Measurements from ENCODE around the gene CNNM4. TPM values are rescaled to one million over a fixed set of nuclear protein-coding genes. Genes with fewer than 3 reads are reported as not detected.

The CNNM4 gene
- total RNA-seq (1 to 10 TPM; 1.9 to 2.2 TPM), polyA plus RNA-seq (1 to 10 TPM in 1 of 2 donors, under 1 TPM in 1; 0.82 to 2.3 TPM)

DNA sequence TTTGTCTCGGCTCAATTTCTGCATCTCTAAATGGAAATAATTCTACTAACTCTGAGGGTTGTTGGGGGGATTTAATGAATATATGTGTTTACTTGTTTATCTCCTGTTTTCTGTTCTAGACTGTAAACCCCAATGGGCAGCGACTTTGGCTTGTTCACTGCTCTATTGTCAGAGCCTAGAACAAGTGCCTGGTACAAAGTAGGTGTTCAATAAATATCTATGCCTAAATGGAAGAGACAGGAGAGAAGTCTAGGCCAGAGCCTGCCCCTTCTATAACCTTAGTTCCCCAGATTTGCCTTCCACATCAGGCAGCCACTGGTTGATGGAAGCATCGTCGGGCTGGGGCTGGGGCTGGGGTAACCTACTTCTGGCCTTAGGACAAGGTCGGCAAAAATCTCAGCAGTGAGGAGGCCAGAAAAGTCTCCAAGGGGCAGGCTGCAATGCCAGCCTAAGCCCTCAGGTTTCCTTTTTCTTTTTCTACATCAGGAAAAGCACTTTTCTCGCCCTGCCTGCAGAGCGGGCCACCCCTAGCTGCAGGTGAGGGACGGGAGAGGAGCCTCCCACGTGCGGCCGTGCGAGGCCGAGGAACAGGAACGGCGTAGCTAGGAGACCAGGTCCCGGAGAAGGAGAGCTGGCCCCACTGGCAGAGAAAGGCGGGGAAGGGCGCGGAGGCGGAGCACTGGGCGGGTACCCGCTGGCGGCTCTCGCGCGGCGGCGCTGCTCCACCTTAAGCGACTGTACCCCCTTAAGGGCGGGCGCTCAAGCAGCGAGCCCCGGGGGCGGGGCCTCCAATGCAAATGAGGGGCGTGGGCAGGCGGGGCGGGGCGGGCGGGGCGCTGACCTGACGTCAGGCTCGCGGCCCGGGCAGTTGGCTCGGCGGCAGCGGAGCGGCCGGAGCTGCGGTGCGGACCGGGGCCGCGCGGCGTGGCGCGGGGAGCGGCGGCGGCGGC lies at the start of gene CNNM4:
Gene CNNM4, plus strand, starts transcription at position 867 of the 950 bp plus-strand sequence. CDS start 98 bp downstream, outside the sequence.
- 6% methylated on average over 62 of the region's 62 CpGs for WGBS
- Histone ChIP-seq H3K4me3 (ENCODE audit: low read depth in 1 of 3, low read length in 3 of 3) (peak within 1 kb of the TSS; percentile 61 to 93 (median 88)), H3K36me3 (ENCODE audit: control insufficient read depth in 4 of 4, insufficient read depth in 3 of 4, low read depth in 1 of 4, low read length in 3 of 4) (no peaks in the 10 kb centered on the region), H3K4me1 (ENCODE audit: control insufficient read depth in 4 of 4, insufficient read depth in 4 of 4, low read length in 3 of 4) (peaks cover 18 to 45% (median 37%) of the 10 kb centered on the region in 4 donors), H3K9me3 (ENCODE audit: control insufficient read depth in 4 of 4, low read length in 3 of 4) (no peaks in the 10 kb centered on the region), H3K27ac (ENCODE audit: low read depth in 1 of 2, low read length in 2 of 2) (peak within 1 kb of the TSS; percentile 56 to 74), H3K27me3 (ENCODE audit: control insufficient read depth in 4 of 4, insufficient read depth in 4 of 4, low read length in 3 of 4) (no peaks in the 10 kb centered on the region), H3K9ac (ENCODE audit: low read depth in 1 of 2, low read length in 2 of 2) (peak within 1 kb of the TSS; percentile 82 to 86)
- TF ChIP-seq EGR1 (IDR thresholded peaks at IDR 0.05; ENCODE audit: low read depth in 2 of 2) = peak in 1 of 2 donors; percentile 68
- peak; percentile 42 to 45 for TF ChIP-seq RAD21 (IDR thresholded peaks at IDR 0.05)
- TF ChIP-seq YY1 (IDR thresholded peaks at IDR 0.05) = peak; percentile 30
- TF ChIP-seq, protein P1, sequence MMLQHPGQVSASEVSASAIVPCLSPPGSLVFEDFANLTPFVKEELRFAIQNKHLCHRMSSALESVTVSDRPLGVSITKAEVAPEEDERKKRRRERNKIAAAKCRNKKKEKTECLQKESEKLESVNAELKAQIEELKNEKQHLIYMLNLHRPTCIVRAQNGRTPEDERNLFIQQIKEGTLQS (IDR thresholded peaks at IDR 0.05) = no peak
- peak; percentile 5 for TF ChIP-seq FOXA1 (IDR thresholded peaks at IDR 0.05)
- TF ChIP-seq SP1 (IDR thresholded peaks at IDR 0.05) = peak; percentile 59
- DNase-seq (ENCODE audit: low spot score) = peak; percentile 95

DNA sequence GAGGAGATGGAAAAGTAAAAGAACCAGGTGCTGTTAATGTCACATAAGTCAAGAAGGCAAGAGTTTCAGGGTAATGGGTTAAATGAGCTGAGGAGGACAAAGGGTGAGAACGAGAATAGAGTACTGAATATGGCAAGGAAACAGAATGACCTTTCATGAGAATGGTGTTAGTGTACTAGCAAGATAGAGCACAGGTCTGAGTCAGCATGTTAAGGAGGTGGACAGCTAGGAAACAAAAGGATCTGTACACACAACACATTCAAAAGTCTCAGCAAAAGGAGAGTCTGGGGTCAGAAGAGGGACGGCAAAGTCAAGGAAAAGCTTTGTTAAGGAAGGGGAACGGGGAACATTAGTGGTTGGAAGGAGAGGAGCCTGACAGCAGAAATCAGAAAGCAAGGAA lies 49.7 kb upstream of the CNNM4 start:
- no peak overlapping the region for H3K27ac ChIP-seq (ENCODE audit: low read depth in 1 of 2, low read length in 2 of 2)
- peaks cover 0 to 8% (median 3%) of the 10 kb centered on the region in 4 donors for H3K4me1 ChIP-seq (ENCODE audit: control insufficient read depth in 4 of 4, insufficient read depth in 4 of 4, low read length in 3 of 4)
- no peaks in the 10 kb centered on the region for H3K27me3 ChIP-seq (ENCODE audit: control insufficient read depth in 4 of 4, insufficient read depth in 4 of 4, low read length in 3 of 4)
- TF ChIP-seq, protein P2, sequence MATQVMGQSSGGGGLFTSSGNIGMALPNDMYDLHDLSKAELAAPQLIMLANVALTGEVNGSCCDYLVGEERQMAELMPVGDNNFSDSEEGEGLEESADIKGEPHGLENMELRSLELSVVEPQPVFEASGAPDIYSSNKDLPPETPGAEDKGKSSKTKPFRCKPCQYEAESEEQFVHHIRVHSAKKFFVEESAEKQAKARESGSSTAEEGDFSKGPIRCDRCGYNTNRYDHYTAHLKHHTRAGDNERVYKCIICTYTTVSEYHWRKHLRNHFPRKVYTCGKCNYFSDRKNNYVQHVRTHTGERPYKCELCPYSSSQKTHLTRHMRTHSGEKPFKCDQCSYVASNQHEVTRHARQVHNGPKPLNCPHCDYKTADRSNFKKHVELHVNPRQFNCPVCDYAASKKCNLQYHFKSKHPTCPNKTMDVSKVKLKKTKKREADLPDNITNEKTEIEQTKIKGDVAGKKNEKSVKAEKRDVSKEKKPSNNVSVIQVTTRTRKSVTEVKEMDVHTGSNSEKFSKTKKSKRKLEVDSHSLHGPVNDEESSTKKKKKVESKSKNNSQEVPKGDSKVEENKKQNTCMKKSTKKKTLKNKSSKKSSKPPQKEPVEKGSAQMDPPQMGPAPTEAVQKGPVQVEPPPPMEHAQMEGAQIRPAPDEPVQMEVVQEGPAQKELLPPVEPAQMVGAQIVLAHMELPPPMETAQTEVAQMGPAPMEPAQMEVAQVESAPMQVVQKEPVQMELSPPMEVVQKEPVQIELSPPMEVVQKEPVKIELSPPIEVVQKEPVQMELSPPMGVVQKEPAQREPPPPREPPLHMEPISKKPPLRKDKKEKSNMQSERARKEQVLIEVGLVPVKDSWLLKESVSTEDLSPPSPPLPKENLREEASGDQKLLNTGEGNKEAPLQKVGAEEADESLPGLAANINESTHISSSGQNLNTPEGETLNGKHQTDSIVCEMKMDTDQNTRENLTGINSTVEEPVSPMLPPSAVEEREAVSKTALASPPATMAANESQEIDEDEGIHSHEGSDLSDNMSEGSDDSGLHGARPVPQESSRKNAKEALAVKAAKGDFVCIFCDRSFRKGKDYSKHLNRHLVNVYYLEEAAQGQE (IDR thresholded peaks at IDR 0.05) = no peak
- no peak for TF ChIP-seq HNF4G (IDR thresholded peaks at IDR 0.05)
- TF ChIP-seq YY1 (IDR thresholded peaks at IDR 0.05) = no peak
- TF ChIP-seq FOXA2 (IDR thresholded peaks at IDR 0.05) = no peak
- TF ChIP-seq GABPA (IDR thresholded peaks at IDR 0.05 in 1 of 2, conservative IDR thresholded peaks at IDR 0.05 in 1 of 2) = no peak
- no peak for TF ChIP-seq JUND (IDR thresholded peaks at IDR 0.05)
- no peak for TF ChIP-seq CTCF (IDR thresholded peaks at IDR 0.05; ENCODE audit: low read depth, low read length, missing input control)
- TF ChIP-seq NR2F2 (IDR thresholded peaks at IDR 0.05) = no peak
- H3K9me3 ChIP-seq (ENCODE audit: control insufficient read depth in 4 of 4, low read length in 3 of 4) = no peaks in the 10 kb centered on the region
- DNase-seq (ENCODE audit: low spot score) = no peak
- no peak overlapping the region for H3K9ac ChIP-seq (ENCODE audit: low read depth in 1 of 2, low read length in 2 of 2)
- H3K4me3 ChIP-seq (ENCODE audit: low read depth in 1 of 3, low read length in 3 of 3) = no peak overlapping the region
- 79% methylated on average over 3 of the region's 3 CpGs for WGBS
- H3K36me3 ChIP-seq (ENCODE audit: control insufficient read depth in 4 of 4, insufficient read depth in 3 of 4, low read depth in 1 of 4, low read length in 3 of 4) = peaks cover 13 to 58% (median 53%) of the 10 kb centered on the region in 4 donors
